GM12878 (cell line): ENCODE data around the gene MANEAL. TPM values are rescaled to one million over a fixed set of nuclear protein-coding genes. Genes with fewer than 3 reads are reported as not detected.

Experiments used
- ATAC-seq: fragments of 200-7000 bp; cut with Tn5 transposase; 3 replicates; pipeline ENCODE4 v1.9.1; 2020; ENCODE audit warnings: mild to moderate bottlenecking, moderate library complexity
- BruUV-seq: library from RNA; stranded (reverse); fragments of 400-500 nt; replicated peaks from 2 replicates; lab custom pipeline; 2021; lab: Mats Ljungman, UMichigan
- CTCF ChIA-PET: fragments of 300-600 bp; sonication (Branson Sonifier 250); formaldehyde crosslinking; extraction: SDS; loops from one replicate; lab custom pipeline; 2021; ENCODE audit warnings: inconsistent platforms; lab: Yijun Ruan, JAX
- POLR2A ChIA-PET: fragments of 350-600 bp; formaldehyde crosslinking; extraction: SDS; loops from one replicate; lab custom pipeline; 2021; ENCODE audit warnings: inconsistent platforms; lab: Charles Lee
- RAD21 ChIA-PET: fragments of 300-600 bp; sonication (Branson Sonifier 250); formaldehyde crosslinking; loops from one replicate; lab custom pipeline; 2023; ENCODE audit warnings: antibody characterized with exemption; ENCODE audit not compliant: unreplicated experiment; lab: Charles Lee
- SMC1A ChIA-PET: fragments of 300-600 bp; sonication (Branson Sonifier 250); formaldehyde crosslinking; loops from one replicate; lab custom pipeline; 2023; ENCODE audit not compliant: unreplicated experiment, uncharacterized antibody; lab: Charles Lee
- DNase-seq: peaks from one replicate; pipeline ENCODE4 v3.0.0-alpha.2; 2011; ENCODE audit warnings: low read depth, low spot score
- FAIRE-seq: peaks from 3 replicates; lab custom pipeline; 2011; peaks lifted over from hg19 to GRCh38; lab: Jason Lieb, UNC
- H2AFZ ChIP-seq: 2 replicates; pipeline ENCODE4 v1.6.0; 2011; ENCODE audit warnings: low read depth, low read length, control low read depth; ENCODE audit not compliant: control insufficient read depth
- H3K27ac ChIP-seq: 2 replicates; pipeline ENCODE4 v1.5.1; 2011; ENCODE audit warnings: control low read depth; ENCODE audit not compliant: control insufficient read depth, insufficient read depth
- H3K27me3 ChIP-seq, 2 experiments: replicated peaks in 1 of 2; 2 replicates each; pipeline versions ENCODE4 v1.6.0 to v1.6.1; 2011; ENCODE audit warnings: low read length in 1 of 2; ENCODE audit not compliant: control insufficient read depth in 2 of 2, insufficient read depth in 2 of 2
- H3K36me3 ChIP-seq, 2 experiments: 2 replicates each; pipeline ENCODE4 v1.5.1; 2011; ENCODE audit warnings: low read length in 1 of 2; ENCODE audit not compliant: control insufficient read depth in 2 of 2, insufficient read depth in 2 of 2
- H3K4me1 ChIP-seq: 2 replicates; pipeline ENCODE4 v1.6.1; 2011; ENCODE audit warnings: mild to moderate bottlenecking, low read length, moderate library complexity, mixed read lengths; ENCODE audit not compliant: control insufficient read depth, insufficient read depth
- H3K4me2 ChIP-seq: 2 replicates; pipeline ENCODE4 v1.6.0; 2011; ENCODE audit warnings: control low read depth; ENCODE audit not compliant: control insufficient read depth, insufficient read depth
- H3K4me3 ChIP-seq: fragments of 200-600 bp; sonication (generic); 2 replicates; pipeline ENCODE4 v1.5.1; 2016
- H3K79me2 ChIP-seq: 2 replicates; pipeline ENCODE4 v1.6.0; 2011; ENCODE audit warnings: low read length; ENCODE audit not compliant: control insufficient read depth, insufficient read depth
- H3K9ac ChIP-seq: 2 replicates; pipeline ENCODE4 v1.8.0; 2011; ENCODE audit warnings: low read length, control low read depth, mixed read lengths; ENCODE audit not compliant: control insufficient read depth, insufficient read depth
- H3K9me3 ChIP-seq: replicated peaks from 3 replicates; pipeline ENCODE4 v1.5.1; 2011; ENCODE audit warnings: mild to moderate bottlenecking, low read length; ENCODE audit not compliant: control insufficient read depth, insufficient read depth
- H4K20me1 ChIP-seq: 2 replicates; pipeline ENCODE4 v1.6.0; 2011; ENCODE audit not compliant: control insufficient read depth, insufficient read depth
- BACH1 ChIP-seq: fragments of 450-650 bp; IDR thresholded peaks from 2 replicates; pipeline ENCODE4 v1.6.1; 2017; ENCODE audit warnings: mild to moderate bottlenecking, borderline replicate concordance
- E4F1 ChIP-seq: fragments of 450-650 bp; IDR thresholded peaks from 2 replicates; pipeline ENCODE4 v1.6.1; 2018; ENCODE audit warnings: borderline replicate concordance, mild to moderate bottlenecking; ENCODE audit not compliant: partially characterized antibody
- KLF5 ChIP-seq: fragments of 450-650 bp; IDR thresholded peaks from 2 replicates; pipeline ENCODE4 v1.6.1; 2014; ENCODE audit warnings: mild to moderate bottlenecking; ENCODE audit not compliant: partially characterized antibody
- MTA2 ChIP-seq: fragments of 450-650 bp; IDR thresholded peaks from 2 replicates; pipeline ENCODE4 v1.6.1; 2016; ENCODE audit warnings: low read depth, mild to moderate bottlenecking, moderate library complexity
- RAD51 ChIP-seq: fragments of 450-650 bp; IDR thresholded peaks from 2 replicates; pipeline ENCODE4 v1.6.1; 2016; ENCODE audit warnings: moderate library complexity, mild to moderate bottlenecking, inconsistent platforms
- SRF ChIP-seq, 2 experiments: IDR thresholded peaks; 2 replicates each; pipeline ENCODE4 v1.6.1; 2011; ENCODE audit warnings: low read depth in 2 of 2, low read length in 2 of 2, mild to moderate bottlenecking in 1 of 2, moderate library complexity in 1 of 2
- SUPT20H ChIP-seq: IDR thresholded peaks from 2 replicates; pipeline ENCODE4 v1.6.1; 2011; ENCODE audit warnings: low read depth, mild to moderate bottlenecking, low read length, moderate library complexity, borderline replicate concordance; ENCODE audit not compliant: control insufficient read depth
- TCF3 ChIP-seq: IDR thresholded peaks from 2 replicates; pipeline ENCODE4 v1.6.1; 2012; ENCODE audit warnings: low read depth, mild to moderate bottlenecking, low read length, borderline replicate concordance; ENCODE audit not compliant: insufficient read depth
- USF1 ChIP-seq: IDR thresholded peaks from 2 replicates; pipeline ENCODE4 v1.6.1; 2011; ENCODE audit warnings: borderline replicate concordance, low read depth, mild to moderate bottlenecking, moderate library complexity, mixed read lengths, low read length; ENCODE audit not compliant: insufficient read depth; ENCODE audit errors: extremely low read length
- YBX1 ChIP-seq: fragments of 450-650 bp; IDR thresholded peaks from 2 replicates; pipeline ENCODE4 v1.6.1; 2016; ENCODE audit warnings: antibody characterized with exemption
- ZNF622 ChIP-seq: fragments of 450-650 bp; IDR thresholded peaks from 2 replicates; pipeline ENCODE4 v1.6.1; 2017; ENCODE audit warnings: mild to moderate bottlenecking, inconsistent platforms
- ZZZ3 ChIP-seq: IDR thresholded peaks from 2 replicates; pipeline ENCODE4 v1.6.1; 2011; ENCODE audit warnings: low read depth; ENCODE audit not compliant: control insufficient read depth, insufficient read length
- WGBS: methylation state at CpG from one replicate; pipeline ENCODE4 v1.1.6; 2016; ENCODE audit warnings: low lambda C conversion rate; ENCODE audit not compliant: insufficient replicate concordance, insufficient coverage; ENCODE audit errors: missing lambda C conversion rate; 5-methylcytosine and 5-hydroxymethylcytosine counted together
- in situ Hi-C: fragments of 300-500 bp; cut with MboI; formaldehyde crosslinking; loops from 9 replicates; pipeline ENCODE4 v1.14.3; 2018; ENCODE audit warnings: mixed read lengths
- intact Hi-C: fragments of 100-400 bp; cut with micrococcal nuclease; formaldehyde crosslinking; loops from one replicate; pipeline ENCODE4 v1.14.2; 2022; ENCODE audit not compliant: unreplicated experiment
- polyA plus RNA-seq, 11 experiments: library from polyadenylated mRNA; depleted of rRNA in 4 of 11; unstranded in 6 of 11; stranded (reverse) in 5 of 11; fragments of >200 nt; fragmentation: Nextera tagmentation in 4 of 11; fragmentation: Illumina TruSeq in 1 of 11; extraction: Ambion mirVana in 4 of 11; extraction: Trizol in 1 of 11; gene quantifications; 1 replicate in 1 of 11; 2 replicates in 10 of 11; pipeline versions ENCODE4 v1.2.1 to v1.2.3, GENCODE V29; 2011 to 2016; ENCODE audit warnings: inconsistent platforms in 2 of 11, missing spikeins in 2 of 11, low read depth in 1 of 11
- total RNA-seq, 4 experiments: library from RNA; depleted of rRNA in 3 of 4; stranded (reverse); fragments of >200 nt in 3 of 4; fragmentation: Illumina TruSeq in 1 of 4; extraction: Trizol in 1 of 4; gene quantifications; 2 replicates each; pipeline versions ENCODE4 v1.2.1 to v1.2.3, GENCODE V29; 2013 to 2021
- TF ChIP-seq, protein P1 (sequence below): IDR thresholded peaks from 2 replicates; pipeline ENCODE4 v1.6.1; 2011; ENCODE audit warnings: mild to moderate bottlenecking, low read depth, low read length, moderate library complexity; ENCODE audit not compliant: insufficient replicate concordance

The MANEAL gene
- total and polyA plus RNA-seq, 10 of the 15 experiments (the other 5 are each of a cell fraction or from before 2014, with no cell fraction given): 0.83 to 11.1 (median 5.7) TPM

- DNase-seq (no peak), FAIRE-seq (no peak), ATAC-seq (no peak)
- Histone ChIP-seq H3K9me3 (no peaks in the 10 kb centered on the region), H4K20me1 (no peaks in the 10 kb centered on the region), H3K79me2 (peaks cover 28% of the 10 kb centered on the region), H3K9ac (no peak overlapping the region; the same call in 1 of the 2 replicates), H3K27me3 (no peaks in the 10 kb centered on the region), H3K4me2 (no peak overlapping the region), H3K27ac (no peak overlapping the region), H3K36me3 (peaks cover 10 to 17% of the 10 kb centered on the region in 2 experiments), H3K4me1 (peaks cover 11% of the 10 kb centered on the region), H3K4me3 (no peak overlapping the region), H2AFZ (no peak overlapping the region)
- POLR2A ChIA-PET: no interaction called here
- RAD21 ChIA-PET: no interaction called here
- WGBS: 47% methylated on average over 2 of the region's 2 CpGs
- in situ Hi-C loops: no loop called here
- no TSS peak for BruUV-seq
- intact Hi-C loops: no loop called here
- TF ChIP-seq BACH1: no peak
- no peak for TF ChIP-seq RAD51
- no peak for TF ChIP-seq KLF5
- no peak for TF ChIP-seq ZNF622
- no peak for TF ChIP-seq YBX1
- TF ChIP-seq ZZZ3: no peak
- no peak for TF ChIP-seq MTA2
- TF ChIP-seq, protein P1, sequence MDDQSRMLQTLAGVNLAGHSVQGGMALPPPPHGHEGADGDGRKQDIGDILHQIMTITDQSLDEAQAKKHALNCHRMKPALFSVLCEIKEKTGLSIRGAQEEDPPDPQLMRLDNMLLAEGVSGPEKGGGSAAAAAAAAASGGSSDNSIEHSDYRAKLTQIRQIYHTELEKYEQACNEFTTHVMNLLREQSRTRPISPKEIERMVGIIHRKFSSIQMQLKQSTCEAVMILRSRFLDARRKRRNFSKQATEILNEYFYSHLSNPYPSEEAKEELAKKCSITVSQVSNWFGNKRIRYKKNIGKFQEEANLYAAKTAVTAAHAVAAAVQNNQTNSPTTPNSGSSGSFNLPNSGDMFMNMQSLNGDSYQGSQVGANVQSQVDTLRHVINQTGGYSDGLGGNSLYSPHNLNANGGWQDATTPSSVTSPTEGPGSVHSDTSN: no peak
- no peak for TF ChIP-seq E4F1
- no peak for TF ChIP-seq SRF (IDR thresholded peaks at IDR 0.05; ENCODE audit: low read depth in 2 of 2, low read length in 2 of 2)
- no peak for TF ChIP-seq USF1
- no peak for TF ChIP-seq SUPT20H
- no peak for TF ChIP-seq TCF3
- SMC1A ChIA-PET: interaction anchor here (0.8 to 1.0 kb wide), 2 partner anchors 49 to 181 kb away, joined by 3 read pairs; partner anchors contain the start of gene MTF1
- CTCF ChIA-PET: no interaction called here
These were observed 16.3 kb downstream of the MANEAL start for GRCh38 chr1:37809942-37810341.
